Loucy (cell line): ENCODE measurements around the gene AGAP1.

Experiments
- CTCF ChIP-seq: fragments of 200-600 bp; sonication (generic); conservative IDR thresholded peaks from 2 replicates; pipeline ENCODE4 v1.5.1; 2014; ENCODE audit warnings: mild to moderate bottlenecking, antibody characterized with exemption, low read length
- EZH2phosphoT487 ChIP-seq: fragments of 200-600 bp; IDR thresholded peaks from 2 replicates; pipeline ENCODE4 v1.6.1; 2018; ENCODE audit warnings: antibody characterized with exemption, mild to moderate bottlenecking, moderate library complexity, borderline replicate concordance

DNA sequence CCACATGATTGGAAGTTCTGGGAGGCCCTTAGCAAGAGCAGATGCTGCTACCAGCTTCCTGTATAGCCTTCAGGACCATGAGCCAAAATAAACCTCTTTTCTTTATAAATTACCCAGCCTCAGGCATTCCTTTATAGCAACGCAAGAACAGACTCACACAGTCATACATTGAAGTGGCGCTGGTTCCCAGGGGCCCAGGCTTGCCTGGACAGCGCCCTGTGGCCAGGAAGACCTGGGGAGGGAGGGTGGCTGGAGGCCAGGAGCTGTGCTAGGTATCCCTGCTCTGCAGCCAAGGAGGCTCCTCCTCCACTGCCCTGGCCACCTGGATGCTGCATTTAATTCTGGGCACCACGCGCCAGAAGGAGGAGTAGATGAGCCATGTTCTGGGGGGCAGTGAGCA is 98.1 kb downstream of the AGAP1 start:
- no peak for TF ChIP-seq CTCF
- TF ChIP-seq EZH2phosphoT487 = no peak
